Fibroblast of lung (primary cell): ENCODE results near the gene ZNF33B. TPM values are rescaled to one million over a fixed set of nuclear protein-coding genes. Genes with fewer than 3 reads are reported as not detected.

ENCODE experiments used
- DNase-seq, 2 donors: peaks; one replicate each; pipeline versions ENCODE4 v3.0.0 to v3.0.0-alpha.2; 2010; ENCODE audit warnings: low read depth in 2 of 2
- H2AFZ ChIP-seq: 2 replicates; pipeline ENCODE4 v1.5.1; 2012; ENCODE audit warnings: low read length, control low read depth, inconsistent platforms
- H3K27ac ChIP-seq: 2 replicates; pipeline ENCODE4 v1.5.1; 2011; ENCODE audit warnings: low read length, control low read depth; ENCODE audit not compliant: insufficient read depth
- H3K27me3 ChIP-seq: 2 replicates; pipeline ENCODE4 v1.5.1; 2011; ENCODE audit warnings: mild to moderate bottlenecking, low read length; ENCODE audit not compliant: control insufficient read depth, insufficient read depth
- H3K36me3 ChIP-seq: 2 replicates; pipeline ENCODE4 v1.5.1; 2011; ENCODE audit warnings: low read length; ENCODE audit not compliant: control insufficient read depth, insufficient read depth
- H3K4me1 ChIP-seq: 2 replicates; pipeline ENCODE4 v1.5.1; 2011; ENCODE audit warnings: low read length; ENCODE audit not compliant: control insufficient read depth, insufficient read depth; ENCODE audit errors: extremely low read depth
- H3K4me2 ChIP-seq: 2 replicates; pipeline ENCODE4 v1.5.1; 2011; ENCODE audit warnings: low read length, control low read depth; ENCODE audit not compliant: insufficient read depth; ENCODE audit errors: extremely low read depth
- H3K4me3 ChIP-seq, 4 experiments: fragments of 200-600 bp in 1 of 4; sonication (generic) in 1 of 4; replicated peaks in 1 of 4; 2 replicates each; pipeline ENCODE4 v1.5.1; 2011 to 2016; ENCODE audit warnings: low read length in 4 of 4, low read depth in 3 of 4, mild to moderate bottlenecking in 3 of 4, control low read depth in 2 of 4, inconsistent platforms in 1 of 4, mixed read lengths in 1 of 4; ENCODE audit not compliant: insufficient read depth in 1 of 4; ENCODE audit errors: control extremely low read depth in 1 of 4
- H3K79me2 ChIP-seq: 2 replicates; pipeline ENCODE4 v1.5.1; 2012; ENCODE audit warnings: mild to moderate bottlenecking, low read length, inconsistent platforms; ENCODE audit not compliant: control insufficient read depth, insufficient read depth
- H3K9ac ChIP-seq: 2 replicates; pipeline ENCODE4 v1.5.1; 2011; ENCODE audit warnings: mild to moderate bottlenecking, low read length, control low read depth; ENCODE audit not compliant: insufficient read depth
- H3K9me3 ChIP-seq: 2 replicates; pipeline ENCODE4 v1.5.1; 2012; ENCODE audit warnings: low read depth, low read length; ENCODE audit not compliant: control insufficient read depth, insufficient read depth
- H4K20me1 ChIP-seq: 2 replicates; pipeline ENCODE4 v1.5.1; 2011; ENCODE audit warnings: low read length; ENCODE audit not compliant: control insufficient read depth, insufficient read depth; ENCODE audit errors: extremely low read depth
- EZH2 ChIP-seq: IDR thresholded peaks from 2 replicates; pipeline ENCODE4 v1.5.1; 2012; ENCODE audit warnings: low read length, control low read depth, mild to moderate bottlenecking; ENCODE audit errors: missing control alignments
- polyA plus RNA-seq, 2 donors: library from polyadenylated mRNA; depleted of rRNA in 1 of 2; stranded (reverse) in 1 of 2; unstranded in 1 of 2; fragments of >200 nt; gene quantifications; 2 replicates each; pipeline ENCODE4 v1.2.1, GENCODE V29; 2011 to 2012; ENCODE audit warnings: missing spikeins in 1 of 2
- total RNA-seq: library from RNA; depleted of rRNA; stranded (reverse); fragments of >200 nt; gene quantifications from 2 replicates; pipeline ENCODE4 v1.2.1, GENCODE V29; 2014
- TF ChIP-seq, protein P1 (sequence below), 2 donors: IDR thresholded peaks in 1 of 2; conservative IDR thresholded peaks in 1 of 2; 1 replicate in 1 of 2; 2 replicates in 1 of 2; pipeline ENCODE4 v1.5.1; 2011 to 2012; ENCODE audit warnings: low read length in 2 of 2, control low read depth in 1 of 2, inconsistent platforms in 1 of 2, low read depth in 1 of 2, mild to moderate bottlenecking in 1 of 2

Gene ZNF33B
- total and polyA plus RNA-seq, 2 donors (not counting 1 experiment from before 2014, with no cell fraction given) = 7.5 to 7.8 TPM

DNA sequence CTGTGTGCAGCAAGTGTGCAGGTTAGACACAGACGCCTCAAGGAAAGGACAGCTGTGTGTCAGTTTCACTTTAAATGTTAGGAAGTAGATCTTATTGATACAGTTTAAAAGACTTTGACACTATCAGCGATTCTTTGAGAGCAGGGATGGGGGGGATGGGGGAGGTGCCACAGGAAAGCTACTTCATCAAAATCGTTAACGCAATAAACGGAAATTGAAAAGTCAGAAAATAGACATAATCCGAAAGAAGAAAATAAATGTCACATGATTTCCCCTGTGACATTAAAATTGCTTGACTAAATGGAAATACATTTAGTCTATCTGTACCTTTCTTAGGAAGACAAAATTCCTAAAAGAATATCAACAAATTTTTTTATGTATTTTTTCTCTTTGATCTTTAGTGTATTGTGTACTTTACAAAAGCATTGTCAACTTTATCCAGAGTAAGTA, 476 bp upstream of the ZNF33B start:
- H2AFZ ChIP-seq = peak overlapping the region; percentile 99
- no peak for TF ChIP-seq EZH2
- TF ChIP-seq, protein P1, sequence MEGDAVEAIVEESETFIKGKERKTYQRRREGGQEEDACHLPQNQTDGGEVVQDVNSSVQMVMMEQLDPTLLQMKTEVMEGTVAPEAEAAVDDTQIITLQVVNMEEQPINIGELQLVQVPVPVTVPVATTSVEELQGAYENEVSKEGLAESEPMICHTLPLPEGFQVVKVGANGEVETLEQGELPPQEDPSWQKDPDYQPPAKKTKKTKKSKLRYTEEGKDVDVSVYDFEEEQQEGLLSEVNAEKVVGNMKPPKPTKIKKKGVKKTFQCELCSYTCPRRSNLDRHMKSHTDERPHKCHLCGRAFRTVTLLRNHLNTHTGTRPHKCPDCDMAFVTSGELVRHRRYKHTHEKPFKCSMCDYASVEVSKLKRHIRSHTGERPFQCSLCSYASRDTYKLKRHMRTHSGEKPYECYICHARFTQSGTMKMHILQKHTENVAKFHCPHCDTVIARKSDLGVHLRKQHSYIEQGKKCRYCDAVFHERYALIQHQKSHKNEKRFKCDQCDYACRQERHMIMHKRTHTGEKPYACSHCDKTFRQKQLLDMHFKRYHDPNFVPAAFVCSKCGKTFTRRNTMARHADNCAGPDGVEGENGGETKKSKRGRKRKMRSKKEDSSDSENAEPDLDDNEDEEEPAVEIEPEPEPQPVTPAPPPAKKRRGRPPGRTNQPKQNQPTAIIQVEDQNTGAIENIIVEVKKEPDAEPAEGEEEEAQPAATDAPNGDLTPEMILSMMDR (conservative IDR thresholded peaks at IDR 0.05 in 1 of 2, IDR thresholded peaks at IDR 0.05 in 1 of 2; ENCODE audit: low read depth in 1 of 2, low read length in 2 of 2) = no peak
- H3K9ac ChIP-seq = peak overlapping the region; percentile 78
- H3K9me3 ChIP-seq = no peaks in the 10 kb centered on the region
- peak overlapping the region; percentile 76 for H3K4me2 ChIP-seq
- H3K79me2 ChIP-seq = no peaks in the 10 kb centered on the region
- H3K36me3 ChIP-seq = no peaks in the 10 kb centered on the region
- peak overlapping the region; percentile 81 for H3K27ac ChIP-seq
- no peaks in the 10 kb centered on the region for H4K20me1 ChIP-seq
- H3K27me3 ChIP-seq = no peaks in the 10 kb centered on the region
- no peaks in the 10 kb centered on the region for H3K4me1 ChIP-seq
- DNase-seq = no peak
- peak overlapping the region; percentile 81 to 94 (median 84) for H3K4me3 ChIP-seq

DNA sequence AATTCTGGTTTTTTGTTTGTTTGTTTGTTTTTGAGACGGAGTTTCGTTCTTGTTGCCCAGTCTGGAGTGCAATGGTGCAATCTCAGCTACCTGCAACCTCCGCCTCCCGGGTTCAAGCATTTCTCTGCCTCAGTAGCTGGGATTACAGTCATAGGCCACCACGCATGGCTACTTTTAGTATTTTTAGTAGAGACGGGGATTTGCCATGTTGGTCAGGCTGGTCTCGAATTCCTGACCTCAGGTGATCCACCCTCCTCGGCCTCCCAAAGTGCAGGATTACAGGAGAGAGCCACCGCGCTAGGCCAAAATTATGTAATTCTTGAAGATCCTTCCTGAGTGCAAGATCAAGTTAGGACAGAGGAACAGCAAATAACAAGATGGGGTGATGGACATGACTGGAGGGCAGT, 719 bp downstream of the ZNF33B start:
- peak overlapping the region; percentile 46 for H3K4me2 ChIP-seq
- no peaks in the 10 kb centered on the region for H3K27me3 ChIP-seq
- no peaks in the 10 kb centered on the region for H3K79me2 ChIP-seq
- no peak for DNase-seq
- no peaks in the 10 kb centered on the region for H3K36me3 ChIP-seq
- H3K27ac ChIP-seq = peak overlapping the region; percentile 81
- no peaks in the 10 kb centered on the region for H3K4me1 ChIP-seq
- peak overlapping the region; percentile 81 to 94 (median 84) for H3K4me3 ChIP-seq
- H2AFZ ChIP-seq = peak overlapping the region; percentile 99
- H3K9me3 ChIP-seq = no peaks in the 10 kb centered on the region
- no peak for TF ChIP-seq EZH2
- TF ChIP-seq, protein P1 (conservative IDR thresholded peaks at IDR 0.05 in 1 of 2, IDR thresholded peaks at IDR 0.05 in 1 of 2; ENCODE audit: low read depth in 1 of 2, low read length in 2 of 2) = no peak
- peak overlapping the region; percentile 78 for H3K9ac ChIP-seq
- H4K20me1 ChIP-seq = no peaks in the 10 kb centered on the region

DNA sequence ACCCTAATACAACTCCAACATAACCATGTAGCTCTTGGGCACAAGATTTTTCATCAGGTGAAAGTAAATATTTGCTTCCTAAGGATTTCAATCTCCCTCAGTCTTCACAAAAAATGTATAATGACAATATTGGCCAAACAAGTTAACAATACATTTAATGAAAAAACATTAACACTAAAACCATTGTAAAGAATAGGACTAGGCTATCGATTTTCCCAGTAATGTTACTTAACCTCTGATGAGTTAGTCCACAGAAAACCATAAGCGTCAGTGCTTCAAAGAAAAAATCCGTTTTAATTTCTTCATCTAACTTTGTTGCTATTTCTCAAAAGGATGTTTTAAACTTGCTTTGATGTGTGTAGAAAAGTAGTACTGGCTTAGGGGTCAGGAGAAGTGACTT, 1.2 kb downstream of the ZNF33B start:
- peak overlapping the region in 2 of 4 experiments; percentile 83 to 94 for H3K4me3 ChIP-seq
- no peak overlapping the region for H3K9ac ChIP-seq
- no peaks in the 10 kb centered on the region for H3K79me2 ChIP-seq
- no peaks in the 10 kb centered on the region for H3K27me3 ChIP-seq
- TF ChIP-seq, protein P1 (conservative IDR thresholded peaks at IDR 0.05 in 1 of 2, IDR thresholded peaks at IDR 0.05 in 1 of 2; ENCODE audit: low read depth in 1 of 2, low read length in 2 of 2) = no peak
- no peak for TF ChIP-seq EZH2
- H3K9me3 ChIP-seq = no peaks in the 10 kb centered on the region
- peak in 1 of 2 donors; percentile 2 for DNase-seq
- H3K36me3 ChIP-seq = no peaks in the 10 kb centered on the region
- no peaks in the 10 kb centered on the region for H4K20me1 ChIP-seq
- H3K27ac ChIP-seq = no peak overlapping the region
- no peaks in the 10 kb centered on the region for H3K4me1 ChIP-seq
- H3K4me2 ChIP-seq = peak overlapping the region; percentile 46
- H2AFZ ChIP-seq = peak overlapping the region; percentile 99
